ENCODE results near the gene CCR1. TPM values are rescaled to one million over a fixed set of nuclear protein-coding genes. Genes with fewer than 3 reads are reported as not detected.
A peak's percentile ranks its signal among the peaks of the same experiment; 100 is the strongest.
"Not testable (repeated sequence)": the region's sequence is repeated elsewhere in the genome, so short reads cannot be mapped to it uniquely, and the experiment has no call there.

Gene CCR1
- total and polyA plus RNA-seq, 5 donors = 1.3 to 10.7 (median 5.8) TPM

- Histone ChIP-seq H3K4me1 (ENCODE audit: control insufficient read depth, insufficient read depth, low read length) (no peaks in the 10 kb centered on the region), H3K27ac (ENCODE audit: low read length) (no peak overlapping the region), H3K9me3 (ENCODE audit: control insufficient read depth, low read length) (no peaks in the 10 kb centered on the region), H3K27me3 (ENCODE audit: control insufficient read depth, insufficient read depth) (no peaks in the 10 kb centered on the region), H3K4me3 (ENCODE audit: low read length) (no peak overlapping the region)
- 84% methylated on average over 3 of the region's 3 CpGs for WGBS
- no peak for DNase-seq
- no peak for ATAC-seq
- intact Hi-C loops (cut with DNase I) = no loop called here
These were observed 1.8 kb upstream of the CCR1 start for GRCh38 chr3:46209746-46210470.

GRCh38 chr3:46209053-46209452 lies 940 bp upstream of the CCR1 start:
- H3K4me3 ChIP-seq (ENCODE audit: low read length) = no peak overlapping the region
- intact Hi-C loops (cut with DNase I) = no loop called here
- H3K27me3 ChIP-seq (ENCODE audit: control insufficient read depth, insufficient read depth) = no peaks in the 10 kb centered on the region
- WGBS = 28% methylated on average over 2 of the region's 2 CpGs
- no peaks in the 10 kb centered on the region for H3K4me1 ChIP-seq (ENCODE audit: control insufficient read depth, insufficient read depth, low read length)
- H3K9me3 ChIP-seq (ENCODE audit: control insufficient read depth, low read length) = no peaks in the 10 kb centered on the region
- DNase-seq (no peak), ATAC-seq (no peak)
- H3K27ac ChIP-seq (ENCODE audit: low read length) = no peak overlapping the region

- H3K9me3 ChIP-seq (ENCODE audit: control insufficient read depth, low read length); H3K27ac ChIP-seq (ENCODE audit: low read length); intact Hi-C loops (cut with DNase I); H3K4me3 ChIP-seq (ENCODE audit: low read length); ATAC-seq; DNase-seq; H3K4me1 ChIP-seq (ENCODE audit: control insufficient read depth, insufficient read depth, low read length); H3K27me3 ChIP-seq (ENCODE audit: control insufficient read depth, insufficient read depth): not testable (repeated sequence)
- 83% methylated on average over 6 of the region's 6 CpGs for WGBS
These were observed 599 bp downstream of the CCR1 start for GRCh38 chr3:46207514-46207913.

GRCh38 chr3:46206282-46207015 lies 1.7 kb downstream of the CCR1 start:
- intact Hi-C loops (cut with DNase I) = no loop called here
- H3K4me3 ChIP-seq (ENCODE audit: low read length) = no peak overlapping the region
- DNase-seq (no peak), ATAC-seq (peak; percentile 17 to 22)
- H3K27me3 ChIP-seq (ENCODE audit: control insufficient read depth, insufficient read depth) = no peaks in the 10 kb centered on the region
- no peaks in the 10 kb centered on the region for H3K4me1 ChIP-seq (ENCODE audit: control insufficient read depth, insufficient read depth, low read length)
- no peak overlapping the region for H3K27ac ChIP-seq (ENCODE audit: low read length)
- WGBS = 65% methylated on average over 6 of the region's 6 CpGs
- H3K9me3 ChIP-seq (ENCODE audit: control insufficient read depth, low read length) = no peaks in the 10 kb centered on the region

- no peak overlapping the region for H3K27ac ChIP-seq (ENCODE audit: low read length)
- no peaks in the 10 kb centered on the region for H3K4me1 ChIP-seq (ENCODE audit: control insufficient read depth, insufficient read depth, low read length)
- no peaks in the 10 kb centered on the region for H3K9me3 ChIP-seq (ENCODE audit: control insufficient read depth, low read length)
- WGBS = 63% methylated on average over 2 of the region's 2 CpGs
- no peak overlapping the region for H3K4me3 ChIP-seq (ENCODE audit: low read length)
- ATAC-seq (no peak), DNase-seq (no peak)
- no peaks in the 10 kb centered on the region for H3K27me3 ChIP-seq (ENCODE audit: control insufficient read depth, insufficient read depth)
- intact Hi-C loops (cut with DNase I) = no loop called here
These were observed 2.7 kb downstream of the CCR1 start for GRCh38 chr3:46205286-46205960.

GRCh38 chr3:46203681-46204080 lies 4.4 kb downstream of the CCR1 start:
- DNase-seq = no peak
- no peak for ATAC-seq
- Histone ChIP-seq H3K27me3 (ENCODE audit: control insufficient read depth, insufficient read depth) (no peaks in the 10 kb centered on the region), H3K9me3 (ENCODE audit: control insufficient read depth, low read length) (no peaks in the 10 kb centered on the region), H3K4me3 (ENCODE audit: low read length) (no peak overlapping the region), H3K4me1 (ENCODE audit: control insufficient read depth, insufficient read depth, low read length) (no peaks in the 10 kb centered on the region), H3K27ac (ENCODE audit: low read length) (no peak overlapping the region)
- intact Hi-C loops (cut with DNase I) = no loop called here
- 90% methylated on average over 12 of the region's 12 CpGs for WGBS

GRCh38 chr3:46202535-46202934 lies 5.6 kb downstream of the CCR1 start:
- H3K9me3 ChIP-seq (ENCODE audit: control insufficient read depth, low read length) = no peaks in the 10 kb centered on the region
- H3K4me3 ChIP-seq (ENCODE audit: low read length) = no peak overlapping the region
- no peak overlapping the region for H3K27ac ChIP-seq (ENCODE audit: low read length)
- intact Hi-C loops (cut with DNase I) = no loop called here
- DNase-seq = no peak
- no peak for ATAC-seq
- 84% methylated on average over 4 of the region's 4 CpGs for WGBS
- no peaks in the 10 kb centered on the region for H3K4me1 ChIP-seq (ENCODE audit: control insufficient read depth, insufficient read depth, low read length)
- H3K27me3 ChIP-seq (ENCODE audit: control insufficient read depth, insufficient read depth) = no peaks in the 10 kb centered on the region

GRCh38 chr3:46200790-46201189 lies 7.3 kb downstream of the CCR1 start:
- WGBS = 37% methylated on average over 1 of the region's 1 CpG
- Histone ChIP-seq H3K27ac (ENCODE audit: low read length) (no peak overlapping the region), H3K4me1 (ENCODE audit: control insufficient read depth, insufficient read depth, low read length) (no peaks in the 10 kb centered on the region), H3K9me3 (ENCODE audit: control insufficient read depth, low read length) (no peaks in the 10 kb centered on the region), H3K4me3 (ENCODE audit: low read length) (no peak overlapping the region), H3K27me3 (ENCODE audit: control insufficient read depth, insufficient read depth) (no peaks in the 10 kb centered on the region)
- DNase-seq = no peak
- intact Hi-C loops (cut with DNase I) = no loop called here
- ATAC-seq = no peak

- H3K4me3 ChIP-seq (ENCODE audit: low read length) = no peak overlapping the region
- WGBS = 67% methylated on average over 5 of the region's 5 CpGs
- intact Hi-C loops (cut with DNase I) = no loop called here
These were observed 7.9 kb downstream of the CCR1 start for GRCh38 chr3:46200211-46200610.

GRCh38 chr3:46196261-46196957 lies 11.7 kb downstream of the CCR1 start:
- 74% methylated on average over 7 of the region's 7 CpGs for WGBS
- Histone ChIP-seq H3K27me3 (ENCODE audit: control insufficient read depth, insufficient read depth) (no peaks in the 10 kb centered on the region), H3K27ac (ENCODE audit: low read length) (no peak overlapping the region), H3K4me3 (ENCODE audit: low read length) (no peak overlapping the region), H3K4me1 (ENCODE audit: control insufficient read depth, insufficient read depth, low read length) (no peaks in the 10 kb centered on the region), H3K9me3 (ENCODE audit: control insufficient read depth, low read length) (peaks cover 2% of the 10 kb centered on the region)
- intact Hi-C loops (cut with DNase I) = no loop called here
- DNase-seq = no peak
- ATAC-seq = no peak

More at GRCh38 chr3:46200211-46200610, 7.9 kb downstream of the CCR1 start:
- no peaks in the 10 kb centered on the region for H3K27me3 ChIP-seq (ENCODE audit: control insufficient read depth, insufficient read depth)
- DNase-seq = no peak
- no peak overlapping the region for H3K27ac ChIP-seq (ENCODE audit: low read length)
- no peaks in the 10 kb centered on the region for H3K9me3 ChIP-seq (ENCODE audit: control insufficient read depth, low read length)
- H3K4me1 ChIP-seq (ENCODE audit: control insufficient read depth, insufficient read depth, low read length) = no peaks in the 10 kb centered on the region
- no peak for ATAC-seq
